Measurements from ENCODE around the gene LMOD2.

Gene LMOD2

DNA sequence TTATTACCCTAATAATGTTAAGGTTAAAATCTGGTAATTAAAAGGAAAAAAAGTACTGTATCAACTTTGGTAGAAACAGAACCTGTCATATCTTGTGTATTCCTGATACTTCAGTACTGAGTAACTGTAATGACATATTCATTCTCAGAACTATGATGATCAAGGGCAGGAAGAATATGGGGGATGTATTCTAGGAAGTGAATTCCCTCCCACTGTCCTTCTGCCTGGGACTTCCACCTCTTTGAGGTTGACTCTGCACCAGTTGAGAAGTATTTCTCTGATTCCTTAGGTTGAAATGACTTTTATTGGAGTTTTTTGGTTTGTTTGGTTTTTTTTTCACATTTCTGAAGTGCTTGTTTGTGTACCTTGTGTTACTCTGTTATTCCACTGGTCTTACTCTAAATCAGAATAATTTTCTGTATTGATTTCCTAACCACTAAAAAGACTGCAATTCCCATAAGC lies 56.2 kb downstream of the LMOD2 start:
- FAIRE-seq = no peak
- TF ChIP-seq, protein P1, sequence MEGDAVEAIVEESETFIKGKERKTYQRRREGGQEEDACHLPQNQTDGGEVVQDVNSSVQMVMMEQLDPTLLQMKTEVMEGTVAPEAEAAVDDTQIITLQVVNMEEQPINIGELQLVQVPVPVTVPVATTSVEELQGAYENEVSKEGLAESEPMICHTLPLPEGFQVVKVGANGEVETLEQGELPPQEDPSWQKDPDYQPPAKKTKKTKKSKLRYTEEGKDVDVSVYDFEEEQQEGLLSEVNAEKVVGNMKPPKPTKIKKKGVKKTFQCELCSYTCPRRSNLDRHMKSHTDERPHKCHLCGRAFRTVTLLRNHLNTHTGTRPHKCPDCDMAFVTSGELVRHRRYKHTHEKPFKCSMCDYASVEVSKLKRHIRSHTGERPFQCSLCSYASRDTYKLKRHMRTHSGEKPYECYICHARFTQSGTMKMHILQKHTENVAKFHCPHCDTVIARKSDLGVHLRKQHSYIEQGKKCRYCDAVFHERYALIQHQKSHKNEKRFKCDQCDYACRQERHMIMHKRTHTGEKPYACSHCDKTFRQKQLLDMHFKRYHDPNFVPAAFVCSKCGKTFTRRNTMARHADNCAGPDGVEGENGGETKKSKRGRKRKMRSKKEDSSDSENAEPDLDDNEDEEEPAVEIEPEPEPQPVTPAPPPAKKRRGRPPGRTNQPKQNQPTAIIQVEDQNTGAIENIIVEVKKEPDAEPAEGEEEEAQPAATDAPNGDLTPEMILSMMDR (IDR thresholded peaks at IDR 0.05; ENCODE audit: insufficient read depth, missing control alignments) = no peak
- DNase-seq (ENCODE audit: insufficient read length, low spot score) = no peak

DNA sequence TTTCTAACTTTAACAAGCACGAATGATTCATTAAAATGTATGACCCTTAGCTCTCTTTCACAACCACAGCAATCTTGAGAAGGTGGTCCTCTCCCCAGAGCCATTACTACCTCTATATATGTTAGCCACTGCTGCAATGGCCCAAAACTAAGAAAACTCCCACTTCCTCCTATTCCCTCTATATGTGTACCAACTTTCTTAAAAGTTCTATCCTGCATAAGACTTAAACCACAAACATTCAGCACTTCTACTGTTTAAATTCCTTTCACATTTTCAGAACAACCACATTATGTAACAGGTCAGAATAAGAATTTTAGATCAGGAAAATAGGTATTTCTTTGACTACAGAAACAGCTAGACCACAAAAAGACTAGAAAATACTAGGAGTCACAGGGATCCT lies 57.0 kb downstream of the LMOD2 start:
- no peak for DNase-seq (ENCODE audit: insufficient read length, low spot score)
- no peak for FAIRE-seq

More for the DNA sequence above, 57.0 kb downstream of the LMOD2 start:
- TF ChIP-seq, protein P1 (IDR thresholded peaks at IDR 0.05; ENCODE audit: insufficient read depth, missing control alignments) = no peak
